ENCODE data around the gene CFAP97D1.

Gene CFAP97D1

GRCh38 chr17:43814714-43815113, 34.5 kb downstream of the CFAP97D1 start:
- DNase-seq = no peak
- H3K9me3 ChIP-seq = no peaks in the 10 kb centered on the region
- H3K4me1 ChIP-seq = peaks cover 0 to 6% (median 0%) of the 10 kb centered on the region in 4 donors
- H3K36me3 ChIP-seq = peaks cover 5 to 77% (median 53%) of the 10 kb centered on the region in 3 donors
- H3K27me3 ChIP-seq = no peaks in the 10 kb centered on the region
- TF ChIP-seq CTCF (IDR thresholded peaks at IDR 0.05) = no peak
- no peak overlapping the region for H3K4me3 ChIP-seq
- H3K27ac ChIP-seq = no peak overlapping the region
- intact Hi-C loops (cut with DNase I; ENCODE audit: low total_unique reads) = no loop called here

- peaks cover 5 to 71% (median 46%) of the 10 kb centered on the region in 3 donors for H3K36me3 ChIP-seq
- no peak for DNase-seq
- TF ChIP-seq CTCF (IDR thresholded peaks at IDR 0.05) = no peak
These were observed 36.4 kb downstream of the CFAP97D1 start for GRCh38 chr17:43816336-43817320.

GRCh38 chr17:43817826-43818225, 37.6 kb downstream of the CFAP97D1 start:
- TF ChIP-seq CTCF (IDR thresholded peaks at IDR 0.05) = no peak
- H3K27me3 ChIP-seq = no peaks in the 10 kb centered on the region
- H3K36me3 ChIP-seq = peaks cover 1 to 59% (median 38%) of the 10 kb centered on the region in 3 donors
- H3K4me3 ChIP-seq = no peak overlapping the region
- peaks cover 0 to 6% (median 0%) of the 10 kb centered on the region in 4 donors for H3K4me1 ChIP-seq
- no peaks in the 10 kb centered on the region for H3K9me3 ChIP-seq
- intact Hi-C loops (cut with DNase I; ENCODE audit: low total_unique reads) = no loop called here
- DNase-seq = no peak
- H3K27ac ChIP-seq = no peak overlapping the region

More at GRCh38 chr17:43816336-43817320, 36.4 kb downstream of the CFAP97D1 start:
- intact Hi-C loops (cut with DNase I; ENCODE audit: low total_unique reads) = no loop called here
- Histone ChIP-seq H3K27me3 (no peaks in the 10 kb centered on the region), H3K4me3 (no peak overlapping the region), H3K27ac (no peak overlapping the region), H3K4me1 (peaks cover 0 to 6% (median 0%) of the 10 kb centered on the region in 4 donors), H3K9me3 (no peaks in the 10 kb centered on the region)

- Histone ChIP-seq H3K4me3 (no peak overlapping the region), H3K4me1 (peaks cover 0 to 6% (median 0%) of the 10 kb centered on the region in 4 donors), H3K36me3 (peaks cover 0 to 56% (median 26%) of the 10 kb centered on the region in 3 donors), H3K27me3 (no peaks in the 10 kb centered on the region), H3K9me3 (no peaks in the 10 kb centered on the region), H3K27ac (no peak overlapping the region)
- intact Hi-C loops (cut with DNase I; ENCODE audit: low total_unique reads) = no loop called here
- no peak for DNase-seq
- no peak for TF ChIP-seq CTCF (IDR thresholded peaks at IDR 0.05)
These were observed 38.7 kb downstream of the CFAP97D1 start for GRCh38 chr17:43818966-43819365.

- no peak overlapping the region for H3K4me3 ChIP-seq
- H3K9me3 ChIP-seq = no peaks in the 10 kb centered on the region
- H3K27ac ChIP-seq = no peak overlapping the region
- no peaks in the 10 kb centered on the region for H3K4me1 ChIP-seq
- DNase-seq = no peak
- no peak for TF ChIP-seq CTCF (IDR thresholded peaks at IDR 0.05)
- intact Hi-C loops (cut with DNase I; ENCODE audit: low total_unique reads) = no loop called here
- H3K36me3 ChIP-seq = peaks cover 0 to 52% (median 26%) of the 10 kb centered on the region in 3 donors
- H3K27me3 ChIP-seq = no peaks in the 10 kb centered on the region
These were observed 40.5 kb downstream of the CFAP97D1 start for GRCh38 chr17:43820759-43821158.

Measured in tibial artery (tissue), 4 donors.